ENCODE measurements around the gene SARNP.

Gene SARNP

DNA sequence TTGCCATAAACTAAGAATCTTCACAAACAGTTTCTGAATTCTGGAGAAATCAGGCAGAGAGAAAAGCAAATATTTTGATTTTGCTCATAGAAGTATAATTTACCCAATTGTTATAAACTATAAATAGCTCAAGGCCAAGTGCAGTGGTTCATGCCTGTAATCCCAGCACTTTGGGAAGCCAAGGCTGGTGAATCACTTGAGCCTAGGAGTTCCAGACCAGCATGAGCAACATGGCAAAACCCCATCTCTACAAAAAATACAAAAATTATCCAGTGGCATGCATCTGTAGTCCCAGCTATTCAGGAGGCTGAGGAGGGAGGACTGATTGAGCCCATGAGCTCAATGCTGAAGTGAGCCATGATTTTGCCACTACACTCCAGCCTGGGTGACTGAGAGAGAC is 44.8 kb upstream of the SARNP start:
- H3K36me3 ChIP-seq (ENCODE audit: insufficient read depth, low read length), result no peaks in the 10 kb centered on the region
- H3K9me2 ChIP-seq (ENCODE audit: low read depth, low read length), result no peaks in the 10 kb centered on the region
- H3F3A ChIP-seq (ENCODE audit: insufficient read depth, low read length), result no peaks in the 10 kb centered on the region
- H3K79me2 ChIP-seq (ENCODE audit: insufficient read depth, low read length), result no peaks in the 10 kb centered on the region
- H3K9me3 ChIP-seq (ENCODE audit: low read length), result peaks cover 5% of the 10 kb centered on the region; the same call in 1 of the 2 replicates
- H4K20me1 ChIP-seq (ENCODE audit: insufficient read depth, low read length), result no peaks in the 10 kb centered on the region
- H3K4me3 ChIP-seq (ENCODE audit: low read depth, low read length, poor library complexity, severe bottlenecking), result no peak overlapping the region
- H3K4me2 ChIP-seq (ENCODE audit: low read length), result no peak overlapping the region
- no peak overlapping the region for H2AFZ ChIP-seq (ENCODE audit: low read length)
- no peaks in the 10 kb centered on the region for H3K4me1 ChIP-seq (ENCODE audit: insufficient read depth, low read length, severe bottlenecking)
- H3K27me3 ChIP-seq (ENCODE audit: insufficient read depth, low read length), result no peaks in the 10 kb centered on the region
- no peak overlapping the region for H3K9ac ChIP-seq (ENCODE audit: low read length)
- no peak overlapping the region for H3K27ac ChIP-seq (ENCODE audit: low read depth, low read length, poor library complexity, severe bottlenecking)
- TF ChIP-seq EZH2 (IDR thresholded peaks at IDR 0.05; ENCODE audit: borderline replicate concordance, low read length), result no peak
- TF ChIP-seq, protein P1, sequence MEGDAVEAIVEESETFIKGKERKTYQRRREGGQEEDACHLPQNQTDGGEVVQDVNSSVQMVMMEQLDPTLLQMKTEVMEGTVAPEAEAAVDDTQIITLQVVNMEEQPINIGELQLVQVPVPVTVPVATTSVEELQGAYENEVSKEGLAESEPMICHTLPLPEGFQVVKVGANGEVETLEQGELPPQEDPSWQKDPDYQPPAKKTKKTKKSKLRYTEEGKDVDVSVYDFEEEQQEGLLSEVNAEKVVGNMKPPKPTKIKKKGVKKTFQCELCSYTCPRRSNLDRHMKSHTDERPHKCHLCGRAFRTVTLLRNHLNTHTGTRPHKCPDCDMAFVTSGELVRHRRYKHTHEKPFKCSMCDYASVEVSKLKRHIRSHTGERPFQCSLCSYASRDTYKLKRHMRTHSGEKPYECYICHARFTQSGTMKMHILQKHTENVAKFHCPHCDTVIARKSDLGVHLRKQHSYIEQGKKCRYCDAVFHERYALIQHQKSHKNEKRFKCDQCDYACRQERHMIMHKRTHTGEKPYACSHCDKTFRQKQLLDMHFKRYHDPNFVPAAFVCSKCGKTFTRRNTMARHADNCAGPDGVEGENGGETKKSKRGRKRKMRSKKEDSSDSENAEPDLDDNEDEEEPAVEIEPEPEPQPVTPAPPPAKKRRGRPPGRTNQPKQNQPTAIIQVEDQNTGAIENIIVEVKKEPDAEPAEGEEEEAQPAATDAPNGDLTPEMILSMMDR (IDR thresholded peaks at IDR 0.05; ENCODE audit: low read length), result no peak

DNA sequence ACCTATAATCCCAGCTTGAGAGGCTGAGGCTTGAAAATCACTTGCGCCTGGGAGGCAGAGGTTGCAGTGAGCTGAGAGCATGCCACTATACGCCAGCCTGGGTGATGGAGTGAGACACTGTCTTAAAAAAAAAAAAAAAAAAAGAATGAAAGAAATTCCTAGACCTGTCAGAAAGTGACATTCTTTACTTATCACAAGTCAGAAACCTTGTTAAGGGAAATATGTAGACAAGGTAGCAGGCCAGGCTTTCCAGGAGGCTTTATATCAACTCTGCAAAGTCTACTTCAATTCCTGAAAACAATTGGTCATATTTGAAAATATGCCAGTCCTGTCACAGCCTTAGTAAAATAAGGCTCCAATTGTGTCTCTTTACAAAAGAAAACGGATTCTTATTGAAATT is 44.3 kb upstream of the SARNP start:
- no peak overlapping the region for H3K27ac ChIP-seq (ENCODE audit: low read depth, low read length, poor library complexity, severe bottlenecking)
- H3K27me3 ChIP-seq (ENCODE audit: insufficient read depth, low read length), result no peaks in the 10 kb centered on the region
- no peak overlapping the region for H3K4me2 ChIP-seq (ENCODE audit: low read length)
- H3K79me2 ChIP-seq (ENCODE audit: insufficient read depth, low read length), result no peaks in the 10 kb centered on the region
- no peak for TF ChIP-seq EZH2 (IDR thresholded peaks at IDR 0.05; ENCODE audit: borderline replicate concordance, low read length)
- TF ChIP-seq, protein P1 (IDR thresholded peaks at IDR 0.05; ENCODE audit: low read length), result no peak
- H4K20me1 ChIP-seq (ENCODE audit: insufficient read depth, low read length), result no peaks in the 10 kb centered on the region
- H3K36me3 ChIP-seq (ENCODE audit: insufficient read depth, low read length), result no peaks in the 10 kb centered on the region
- no peak overlapping the region for H3K9ac ChIP-seq (ENCODE audit: low read length)
- no peaks in the 10 kb centered on the region for H3K4me1 ChIP-seq (ENCODE audit: insufficient read depth, low read length, severe bottlenecking)
- H3K9me3 ChIP-seq (ENCODE audit: low read length), result peaks cover 5% of the 10 kb centered on the region; the same call in 1 of the 2 replicates
- no peaks in the 10 kb centered on the region for H3F3A ChIP-seq (ENCODE audit: insufficient read depth, low read length)
- no peaks in the 10 kb centered on the region for H3K9me2 ChIP-seq (ENCODE audit: low read depth, low read length)
- no peak overlapping the region for H2AFZ ChIP-seq (ENCODE audit: low read length)
- no peak overlapping the region for H3K4me3 ChIP-seq (ENCODE audit: low read depth, low read length, poor library complexity, severe bottlenecking)

DNA sequence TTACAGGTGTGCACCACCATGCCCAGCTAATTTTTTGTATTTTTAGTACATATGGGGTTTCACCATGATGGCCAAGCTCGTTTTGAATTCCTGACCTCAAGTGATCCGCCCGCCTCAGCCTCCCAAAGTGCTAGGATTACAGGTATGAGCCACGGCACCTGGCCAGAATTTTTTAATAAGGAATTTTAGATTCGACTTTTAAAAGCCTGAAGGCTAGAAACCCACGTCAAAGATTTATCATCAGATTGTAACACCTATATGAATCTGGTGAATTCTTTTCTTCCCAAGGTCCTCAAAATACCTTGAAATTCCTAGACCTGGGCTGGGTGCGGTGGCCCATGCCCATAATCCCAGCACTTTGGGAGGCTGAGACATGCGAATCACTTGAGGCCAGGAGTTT is 43.9 kb upstream of the SARNP start:
- Histone ChIP-seq H3K27ac (ENCODE audit: low read depth, low read length, poor library complexity, severe bottlenecking) (no peak overlapping the region), H3K9me3 (ENCODE audit: low read length) (peaks cover 5% of the 10 kb centered on the region; the same call in 1 of the 2 replicates), H3K4me1 (ENCODE audit: insufficient read depth, low read length, severe bottlenecking) (no peaks in the 10 kb centered on the region), H3K36me3 (ENCODE audit: insufficient read depth, low read length) (no peaks in the 10 kb centered on the region), H3K27me3 (ENCODE audit: insufficient read depth, low read length) (no peaks in the 10 kb centered on the region), H3K4me3 (ENCODE audit: low read depth, low read length, poor library complexity, severe bottlenecking) (no peak overlapping the region), H3K4me2 (ENCODE audit: low read length) (no peak overlapping the region), H3K79me2 (ENCODE audit: insufficient read depth, low read length) (no peaks in the 10 kb centered on the region), H2AFZ (ENCODE audit: low read length) (no peak overlapping the region), H4K20me1 (ENCODE audit: insufficient read depth, low read length) (no peaks in the 10 kb centered on the region), H3F3A (ENCODE audit: insufficient read depth, low read length) (no peaks in the 10 kb centered on the region), H3K9ac (ENCODE audit: low read length) (no peak overlapping the region), H3K9me2 (ENCODE audit: low read depth, low read length) (no peaks in the 10 kb centered on the region)
- TF ChIP-seq, protein P1 (IDR thresholded peaks at IDR 0.05; ENCODE audit: low read length), result no peak
- no peak for TF ChIP-seq EZH2 (IDR thresholded peaks at IDR 0.05; ENCODE audit: borderline replicate concordance, low read length)
